Stimulated activated CD8-positive, alpha-beta memory T cell treated with anti-CD3 and anti-CD28 coated beads, Interleukin-12 subunit alpha, Interleukin-12 subunit beta, amount 100 ng/mL, for 24 hours (primary cell): ENCODE measurements around the gene SLC9A8.

Experiments
- DNase-seq: peaks from one replicate; pipeline ENCODE4 v3.0.0-alpha.2; 2020; ENCODE audit errors: extremely low read depth

SLC9A8 gene

DNA sequence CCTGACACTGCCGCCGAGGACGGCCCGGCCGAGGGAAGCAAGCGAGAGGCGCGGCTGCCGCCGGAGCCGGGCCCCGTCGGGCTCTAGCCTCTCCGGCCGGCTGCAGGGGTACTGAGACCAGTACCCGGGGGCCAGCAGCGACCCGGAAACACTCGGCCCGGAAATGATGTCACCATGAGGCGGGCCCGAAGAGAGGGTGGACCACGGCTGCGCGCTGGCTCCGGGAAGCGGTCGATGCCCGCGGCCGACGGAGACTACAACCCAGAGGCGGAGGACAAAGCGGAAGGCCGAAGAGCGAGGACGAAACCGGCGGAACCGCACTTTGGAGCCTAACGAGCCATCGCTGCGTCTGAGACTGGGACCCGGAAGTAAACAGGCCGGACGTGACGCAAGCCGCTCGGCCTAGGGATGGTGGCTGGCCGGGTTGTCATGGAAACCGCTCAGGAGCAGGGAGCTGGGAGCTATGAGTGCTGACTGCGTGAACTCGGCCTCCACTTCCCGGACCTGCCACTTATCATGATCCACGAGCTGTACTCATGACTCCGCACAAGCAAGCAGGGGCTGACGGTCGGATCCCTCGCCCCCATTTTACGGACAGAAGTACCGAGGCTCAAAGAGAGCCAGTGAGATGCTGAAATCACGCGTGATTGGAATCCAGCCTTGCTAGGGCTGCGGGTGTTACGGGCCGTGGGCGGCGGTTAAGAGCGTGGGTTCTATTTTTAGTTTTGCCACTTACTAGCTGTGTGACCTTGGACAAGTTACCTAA is 102.9 kb downstream of the SLC9A8 start, which contains the start of gene SPATA2:
SPATA2 (minus strand) TSS at position 150 of the 766 bp plus-strand sequence. CDS start 7,039 bp downstream, outside the sequence.
- DNase-seq, result peak; percentile 87

DNA sequence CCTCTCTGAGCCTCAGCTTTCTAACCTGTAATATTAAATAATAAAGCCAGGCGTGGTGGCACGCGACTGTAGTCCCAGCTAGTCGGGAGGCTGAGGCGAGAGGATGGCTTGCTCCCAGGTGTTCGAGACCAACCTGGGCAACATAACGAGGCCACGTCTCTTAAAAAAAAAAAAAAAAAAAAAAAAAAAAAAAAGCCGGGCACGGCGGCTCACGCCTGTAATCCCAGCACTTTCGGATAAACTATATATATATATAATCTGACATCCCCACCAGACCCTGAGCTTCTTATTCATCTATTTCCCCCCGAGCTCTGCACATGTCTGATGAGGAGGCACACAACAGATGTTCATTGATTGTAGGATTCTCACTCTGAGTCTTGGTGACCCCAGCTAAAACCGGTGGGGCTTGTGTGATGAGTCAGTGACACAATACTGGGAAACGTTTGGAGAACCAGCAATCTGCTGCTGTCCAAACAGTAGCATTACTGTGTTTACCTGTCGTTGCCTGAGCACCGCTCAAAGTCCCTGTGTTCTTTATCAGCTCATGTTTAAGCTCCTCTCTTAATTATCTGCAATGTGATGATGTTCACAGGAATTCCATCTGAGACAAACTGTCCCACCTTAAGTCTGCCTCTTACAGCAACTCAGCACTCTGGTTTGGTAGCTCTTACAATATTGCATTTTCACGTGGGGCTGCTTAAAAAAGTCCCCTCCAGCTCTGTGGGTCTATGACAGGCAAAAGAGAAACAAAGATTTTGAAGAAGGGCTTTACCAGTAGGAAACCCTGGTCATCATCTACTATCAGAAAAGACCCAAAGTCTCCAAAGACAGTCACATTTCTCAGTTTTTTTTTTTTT is 103.7 kb downstream of the SLC9A8 start:
- no peak for DNase-seq

- no peak for DNase-seq
Observed at GRCh38 chr20:49918446-49918845, 105.8 kb downstream of the SLC9A8 start.

DNA sequence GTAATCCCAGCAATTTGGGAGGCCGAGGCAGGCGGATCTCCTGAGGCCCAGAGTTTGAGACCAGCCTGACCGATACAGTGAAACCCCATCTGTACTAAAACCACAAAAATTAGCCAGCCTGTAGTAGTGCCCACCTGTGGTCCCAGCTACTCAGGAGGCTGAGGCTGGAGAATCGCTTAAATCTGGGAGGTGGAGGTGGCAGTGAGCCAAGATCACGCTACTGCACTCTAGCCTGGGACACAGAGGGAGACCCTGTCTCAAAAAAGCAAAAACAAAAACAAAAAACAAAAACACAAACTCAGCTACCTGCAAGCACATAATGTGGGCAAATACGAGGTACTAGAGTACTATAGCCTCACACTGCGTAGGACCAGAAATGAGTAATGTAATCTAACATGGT is 106.4 kb downstream of the SLC9A8 start:
- no peak for DNase-seq

DNA sequence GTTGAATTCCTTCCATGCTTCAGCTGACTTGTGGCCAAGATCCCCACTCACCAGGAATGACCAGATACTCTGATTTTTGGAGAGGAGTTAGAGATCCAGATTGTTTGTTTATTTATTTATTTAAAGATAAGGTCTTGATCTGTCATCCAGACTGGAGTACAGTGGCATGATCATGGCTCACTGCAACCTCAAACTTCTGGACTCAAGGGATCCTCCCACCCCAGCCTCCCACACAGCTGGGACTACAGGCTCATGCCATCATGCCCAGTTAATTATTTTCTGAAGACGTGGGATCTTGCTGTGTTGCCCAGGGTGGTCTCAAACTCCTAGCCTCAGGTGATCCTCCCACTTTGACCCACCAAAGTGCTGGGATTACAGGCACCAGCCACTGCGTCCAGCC is 106.8 kb downstream of the SLC9A8 start:
- no peak for DNase-seq

GRCh38 chr20:49924247-49924646 is 111.6 kb downstream of the SLC9A8 start:
- no peak for DNase-seq

GRCh38 chr20:49925901-49926454 is 113.3 kb downstream of the SLC9A8 start:
- DNase-seq, result no peak

GRCh38 chr20:49928411-49929141 is 115.9 kb downstream of the SLC9A8 start:
- DNase-seq, result peak; percentile 52

DNA sequence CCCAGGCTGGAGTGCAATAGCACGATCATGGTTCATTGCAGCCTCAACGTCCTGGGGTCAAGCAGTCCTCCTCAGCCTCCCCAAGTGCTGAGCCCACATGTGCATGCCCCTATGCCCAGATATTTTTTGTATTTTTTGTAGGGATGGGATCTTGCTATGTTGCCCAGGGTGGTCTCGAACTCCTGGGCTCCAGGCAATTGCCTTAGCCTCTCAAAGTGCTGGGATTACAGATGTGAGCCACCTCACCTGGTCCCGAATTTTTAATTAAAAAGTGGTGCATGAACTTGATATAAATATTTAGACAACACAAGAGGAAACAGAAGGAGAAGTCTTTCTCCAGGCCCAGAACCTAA is 116.5 kb downstream of the SLC9A8 start:
- no peak for DNase-seq

DNA sequence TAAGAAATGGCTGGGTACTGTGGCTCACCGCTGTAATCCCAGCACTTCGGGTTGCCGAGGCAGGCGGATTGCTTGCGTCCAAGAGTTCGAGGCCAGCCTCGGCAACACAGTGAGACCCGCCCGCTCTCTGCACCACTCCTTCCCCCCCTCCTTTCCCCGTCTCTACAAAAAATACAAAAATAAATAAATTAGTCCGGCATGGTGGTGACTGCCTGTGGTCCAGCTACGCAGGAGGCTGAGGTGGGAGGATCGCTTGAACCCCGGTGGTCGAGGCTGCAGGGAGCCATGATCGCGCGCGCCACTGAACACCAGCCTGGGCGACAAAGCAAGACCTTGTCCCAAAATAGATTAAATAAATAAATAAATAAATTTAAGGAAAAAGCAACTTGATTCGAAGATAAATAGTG is 123.1 kb downstream of the SLC9A8 start:
- no peak for DNase-seq

DNA sequence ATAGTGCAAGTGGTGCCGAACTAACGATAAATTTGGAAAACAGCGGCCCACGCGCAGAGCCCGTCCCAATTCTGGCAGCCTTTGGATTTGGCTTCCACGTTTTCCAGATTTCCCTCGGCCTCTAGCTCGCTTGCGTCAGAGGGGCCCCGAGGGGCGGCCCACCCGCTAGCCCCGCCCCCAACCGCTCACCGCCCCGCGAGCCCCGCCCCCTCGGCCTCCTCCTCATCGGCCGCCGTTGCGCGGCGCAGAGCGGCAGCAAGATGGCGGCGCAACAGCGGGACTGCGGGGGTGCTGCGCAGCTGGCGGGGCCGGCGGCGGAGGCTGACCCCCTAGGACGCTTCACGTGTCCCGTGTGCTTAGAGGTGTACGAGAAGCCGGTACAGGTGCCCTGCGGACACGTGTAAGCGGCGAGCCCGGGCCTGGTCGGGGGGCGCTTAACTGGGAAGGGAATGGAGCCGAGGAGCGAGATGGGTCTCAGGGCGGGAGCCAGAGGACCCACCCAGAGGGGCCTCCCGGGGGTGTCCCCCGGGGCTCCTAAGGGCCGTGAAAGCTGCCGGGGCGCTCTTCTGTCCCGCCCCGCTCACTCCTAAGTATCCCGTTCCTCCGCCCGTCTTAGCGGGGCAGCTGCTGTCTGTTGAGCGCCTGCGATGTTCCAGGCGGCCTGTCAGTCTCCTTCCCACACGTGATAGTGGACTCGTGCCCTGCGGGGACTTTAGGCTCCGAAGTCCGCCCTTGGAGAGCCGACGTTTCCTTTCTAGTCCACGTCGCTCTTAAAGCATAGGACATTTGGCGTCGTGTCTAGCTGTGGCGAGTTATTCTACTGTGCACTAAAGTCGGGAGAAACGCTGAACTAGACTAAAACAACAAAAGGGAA is 123.8 kb downstream of the SLC9A8 start, which contains the start of gene RNF114:
RNF114 (plus strand) TSS at position 245 of the 874 bp plus-strand sequence; CDS start at position 261, 16 bp downstream.
- DNase-seq, result peak; percentile 73

DNA sequence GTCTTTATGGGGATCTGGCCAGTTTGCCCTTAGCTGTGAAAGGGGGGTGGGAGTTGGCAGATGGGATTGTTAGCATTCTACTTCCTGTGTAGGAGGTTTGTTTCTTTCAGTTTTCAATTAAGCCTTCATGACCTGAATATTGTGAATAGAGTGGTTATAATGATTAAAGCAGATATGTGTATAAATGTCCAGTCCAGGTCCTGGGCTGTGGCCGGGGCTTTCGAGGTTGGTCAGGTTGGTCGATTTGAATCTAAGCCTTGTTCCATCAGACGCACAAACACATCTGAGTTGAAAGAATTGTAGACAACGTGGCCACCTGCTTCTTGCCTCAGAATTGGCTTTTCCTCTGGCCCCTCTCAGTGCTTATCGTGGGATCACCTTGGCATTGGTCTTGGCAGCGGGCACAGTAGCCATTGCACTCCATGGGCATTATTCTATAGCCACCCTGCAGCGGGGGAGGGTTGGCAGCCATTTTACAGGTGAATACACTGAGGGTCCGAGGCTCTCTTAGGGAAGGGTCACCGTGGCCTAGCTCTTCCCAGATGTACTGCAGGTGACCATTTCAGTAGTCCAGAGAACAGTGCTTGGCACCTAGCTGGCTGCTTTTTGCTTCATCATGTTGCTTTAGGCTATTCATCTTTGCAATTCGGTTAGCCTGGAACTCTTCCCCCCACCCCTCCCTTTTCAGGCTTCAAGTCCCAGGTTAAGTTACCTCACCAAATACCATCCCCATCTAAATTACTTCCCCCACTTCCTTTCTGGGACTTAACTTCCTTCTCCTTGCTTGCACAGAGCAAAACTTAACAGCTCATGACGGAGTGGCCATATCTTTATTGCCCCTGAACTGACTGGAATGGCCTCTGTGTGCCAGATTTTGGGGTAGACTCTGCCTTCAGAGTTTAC is 124.7 kb downstream of the SLC9A8 start:
- DNase-seq, result no peak

DNA sequence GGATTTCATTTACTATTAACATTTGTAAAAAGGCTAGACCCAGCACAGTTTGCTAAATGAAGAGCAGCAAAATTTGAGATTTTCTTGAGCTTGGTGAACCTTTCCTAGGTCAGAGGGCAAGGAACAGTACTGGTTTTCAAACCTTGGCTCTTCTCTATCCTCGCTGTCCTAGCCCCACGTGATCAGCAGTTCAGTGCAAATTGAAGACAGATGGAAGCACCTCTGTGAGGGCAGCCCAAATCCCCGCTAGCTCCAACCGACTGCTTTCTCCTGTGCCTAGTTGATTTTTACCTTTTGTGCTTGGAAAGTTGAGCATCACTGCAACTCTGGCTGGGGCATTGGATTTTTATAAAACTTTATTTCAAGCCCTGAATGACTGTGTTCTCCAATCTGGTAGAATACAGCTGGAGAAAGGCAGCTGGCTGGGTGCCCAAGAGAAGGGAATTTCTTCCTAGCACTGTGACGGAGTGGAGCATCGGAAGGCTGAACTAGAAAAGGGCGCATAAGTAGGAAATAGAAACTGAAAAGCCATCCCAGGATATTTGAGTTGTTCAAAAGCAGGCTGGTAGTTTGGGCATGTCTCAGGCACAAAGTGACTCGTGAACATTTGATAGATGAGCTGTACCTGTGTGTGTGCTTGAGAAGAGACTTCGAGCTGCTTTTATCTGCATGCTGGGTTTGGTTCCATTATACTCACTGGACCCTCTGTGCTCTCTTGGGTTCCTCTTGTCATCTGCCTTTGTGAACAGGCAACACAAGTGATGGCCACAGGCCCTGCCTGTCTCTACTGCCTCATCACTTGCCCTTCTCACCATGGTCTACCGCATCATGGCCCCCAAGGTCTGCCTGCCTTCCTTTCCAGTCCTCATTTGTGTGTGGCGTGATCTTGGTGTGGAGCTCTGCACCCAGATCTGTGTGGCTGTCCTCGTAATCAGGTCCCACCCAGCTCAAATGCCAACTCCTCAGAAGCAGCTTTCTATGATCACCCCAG is 125.8 kb downstream of the SLC9A8 start:
- no peak for DNase-seq

DNA sequence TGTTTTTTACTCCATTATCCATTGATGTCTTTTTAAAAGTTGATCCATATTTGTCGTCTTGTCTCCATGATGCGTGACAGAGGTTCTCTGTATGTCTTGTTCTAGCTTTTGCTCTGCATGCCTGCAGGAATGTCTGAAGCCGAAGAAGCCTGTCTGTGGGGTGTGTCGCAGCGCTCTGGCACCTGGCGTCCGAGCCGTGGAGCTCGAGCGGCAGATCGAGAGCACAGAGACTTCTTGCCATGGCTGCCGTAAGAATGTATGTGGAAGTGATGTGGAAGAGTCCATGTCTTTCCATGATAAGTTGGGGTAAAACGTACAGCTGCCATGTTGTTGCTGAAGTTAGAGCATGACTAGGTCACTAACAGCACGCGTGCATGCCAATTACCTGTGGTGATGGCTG is 128.8 kb downstream of the SLC9A8 start:
- no peak for DNase-seq
